Stimulated activated CD4-positive, alpha-beta T cell treated with anti-CD3 and anti-CD28 coated beads, Interleukin-4, amount 100 ng/mL, for 48 hours (primary cell): ENCODE measurements around the gene RAB11FIP5.

Experiments used
- DNase-seq, 2 donors: peaks; one replicate each; pipeline ENCODE4 v3.0.0-alpha.2; 2020; ENCODE audit warnings: low read depth in 2 of 2

RAB11FIP5 gene

GRCh38 chr2:73032702-73033097, 80.0 kb downstream of the RAB11FIP5 start:
- no peak for DNase-seq

DNA sequence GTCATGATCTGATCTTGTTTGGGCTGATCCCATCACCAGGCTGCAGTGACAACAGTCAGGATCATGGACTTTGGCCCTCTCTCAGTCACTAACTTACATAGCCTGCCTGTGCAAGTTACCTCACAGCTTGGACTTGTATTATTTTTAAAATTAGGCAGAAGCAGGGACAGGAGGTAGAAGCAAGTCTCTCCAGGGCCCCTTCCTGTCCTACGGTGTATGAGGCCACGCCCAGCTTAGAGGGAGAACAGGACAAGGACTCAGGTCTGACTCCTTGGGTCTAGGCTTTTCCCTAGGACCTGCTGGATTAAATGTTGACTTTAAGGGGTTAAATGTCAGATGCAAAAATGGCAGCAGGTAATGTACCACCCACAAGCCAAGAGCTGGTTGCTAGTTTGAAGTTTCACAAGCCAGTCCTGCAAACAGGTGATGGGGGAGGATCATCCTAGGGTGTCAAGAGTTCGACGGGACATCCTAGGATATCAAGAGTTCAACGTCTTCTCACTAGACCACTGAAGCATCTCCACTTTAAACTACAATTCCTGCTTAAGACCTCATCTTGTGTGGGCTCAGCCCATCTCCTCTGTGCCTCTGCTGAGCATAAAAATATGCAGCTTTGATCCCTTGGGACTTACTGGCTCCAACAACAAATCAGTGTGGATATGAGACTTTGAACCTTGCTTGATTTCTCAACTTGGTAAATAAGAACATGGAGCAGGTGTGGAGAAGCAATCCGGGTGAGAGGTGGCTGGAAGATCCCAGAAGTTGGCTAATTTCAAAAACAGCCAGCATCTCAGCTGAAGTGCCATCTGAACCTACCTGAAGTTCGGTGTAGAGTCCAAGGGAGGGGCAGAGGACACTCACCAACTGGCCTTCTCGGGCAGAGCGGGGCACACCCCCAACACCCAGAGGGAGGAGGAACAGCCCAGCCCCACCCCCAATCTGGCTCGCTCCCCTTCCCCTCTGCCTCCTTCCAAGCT, 80.7 kb downstream of the RAB11FIP5 start:
- no peak for DNase-seq

GRCh38 chr2:73031095-73031678, 81.6 kb downstream of the RAB11FIP5 start:
- DNase-seq, result no peak

DNA sequence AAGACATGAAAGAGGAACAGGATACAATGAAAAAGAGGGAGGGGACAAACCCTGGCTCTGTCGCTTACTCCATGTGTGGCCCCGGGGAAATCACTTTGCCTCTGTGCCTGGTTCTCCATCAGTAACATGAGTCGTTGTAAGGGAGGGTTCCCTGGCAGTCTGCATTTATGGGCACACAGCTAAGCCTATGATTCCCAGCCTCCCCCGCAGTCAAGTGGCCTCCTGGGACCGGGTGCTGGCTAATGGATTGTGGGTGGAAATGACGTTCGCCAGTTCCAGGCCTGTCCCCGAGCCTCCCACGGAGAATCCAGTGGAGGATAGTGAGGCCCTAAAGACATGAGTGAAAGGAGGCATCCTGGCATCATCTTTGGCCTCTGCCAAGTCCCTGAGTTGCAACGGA, 83.9 kb downstream of the RAB11FIP5 start:
- DNase-seq, result no peak

DNA sequence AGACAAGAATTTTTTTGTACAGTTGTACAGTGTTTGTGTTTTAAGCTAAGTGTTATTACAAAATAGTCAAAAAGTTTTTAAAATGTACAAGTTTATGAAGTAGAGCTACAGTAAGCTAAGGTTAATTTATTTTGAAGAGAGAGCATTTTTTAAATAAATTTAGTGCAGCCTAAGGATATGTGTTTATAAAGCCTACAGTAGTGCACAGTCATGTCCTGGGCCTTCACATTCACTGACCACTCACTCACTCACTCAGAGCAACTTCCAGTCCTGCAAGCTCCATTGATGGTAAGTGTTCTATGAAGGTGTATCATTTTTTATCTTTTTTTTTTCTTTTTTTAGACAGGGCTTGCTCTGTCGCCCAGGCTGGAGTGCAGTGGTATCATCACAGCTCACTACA, 85.4 kb downstream of the RAB11FIP5 start:
- DNase-seq, result no peak

GRCh38 chr2:73023497-73023896, 89.3 kb downstream of the RAB11FIP5 start:
- DNase-seq, result no peak
